KBM-7 (cell line): ENCODE results near the gene CALD1.

Experiments
- DNase-seq: peaks from one replicate; pipeline ENCODE4 v3.0.0-alpha.2; 2015
- in situ Hi-C: fragments of 300-500 bp; cut with MboI; formaldehyde crosslinking; loops from 2 replicates; pipeline ENCODE4 v1.14.3; 2020; ENCODE audit warnings: low sequenced_read_pairs, low pct_unique_long_range_greater_than_20kb, mixed read lengths

The CALD1 gene

DNA sequence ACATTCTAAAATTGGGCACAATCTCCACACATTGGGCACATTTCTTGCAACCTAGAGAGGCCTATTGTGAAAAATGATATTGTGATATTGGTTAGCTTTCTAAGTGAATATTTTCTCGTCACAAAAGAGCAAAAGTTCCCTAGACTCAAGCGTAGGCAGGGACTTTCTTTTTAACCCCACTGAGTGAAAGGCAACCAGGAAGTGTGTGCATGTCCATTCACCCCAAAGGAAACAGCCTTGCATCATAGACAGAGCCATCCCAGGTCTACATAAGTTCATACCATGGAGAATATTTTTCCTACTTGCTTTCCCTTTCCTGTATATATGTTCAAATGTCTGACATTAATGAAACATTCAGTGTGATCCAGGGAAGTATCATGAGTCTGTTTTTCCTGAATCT lies 122.6 kb downstream of the CALD1 start:
- in situ Hi-C loops = no loop called here
- DNase-seq = no peak

DNA sequence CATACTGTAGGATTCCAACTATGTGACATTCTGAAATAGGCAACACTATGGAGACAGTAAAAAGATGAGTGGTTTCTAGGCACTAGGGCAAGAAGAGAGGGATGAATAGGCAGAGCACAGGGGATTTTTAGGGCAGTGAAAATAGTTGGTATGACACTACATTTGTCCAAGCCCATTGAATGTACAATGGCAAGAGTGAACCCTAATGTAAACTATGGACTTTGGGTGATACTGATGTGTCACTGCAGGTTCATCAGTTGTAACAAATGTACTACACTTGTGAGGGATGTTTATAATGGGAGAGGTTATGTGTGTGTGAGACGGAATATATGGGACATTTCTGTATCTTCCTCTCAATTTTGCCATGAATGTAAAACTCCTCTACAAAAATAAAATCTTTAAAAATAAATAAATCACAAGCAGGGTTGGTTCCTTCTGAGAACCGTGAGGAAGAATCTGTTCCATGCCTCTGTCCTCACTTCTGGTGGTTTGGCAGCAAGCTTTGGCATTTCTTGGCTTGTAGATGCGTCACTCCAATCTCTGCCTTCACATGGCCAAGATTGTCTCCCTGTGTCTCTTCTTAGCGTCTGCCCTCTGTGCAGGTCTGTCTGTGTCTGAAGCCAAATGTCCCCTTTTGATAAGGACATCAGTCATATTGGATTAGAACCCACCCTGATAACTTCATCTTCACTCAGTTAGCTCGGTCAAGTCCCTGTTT lies 123.8 kb downstream of the CALD1 start:
- DNase-seq = no peak
- in situ Hi-C loops = no loop called here

DNA sequence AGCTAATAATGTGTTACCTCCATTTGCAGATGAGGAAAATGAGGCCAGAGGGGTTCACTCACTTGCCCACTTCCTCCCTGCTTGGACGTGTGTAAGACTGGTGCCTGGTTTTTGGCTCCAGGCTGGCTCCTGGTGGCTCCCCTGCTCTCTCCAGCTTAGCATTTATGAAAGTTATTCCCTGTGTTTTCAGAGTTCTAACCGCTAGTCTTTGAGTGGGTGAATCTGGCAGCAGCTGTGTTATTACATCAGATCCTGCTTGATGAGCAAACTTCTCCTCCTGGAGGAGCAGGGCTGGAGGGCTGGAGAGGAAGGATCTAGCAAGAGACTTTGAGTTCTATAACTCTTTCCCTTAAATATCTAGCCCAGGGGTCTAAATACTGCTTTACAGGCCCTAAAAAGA lies 125.9 kb downstream of the CALD1 start:
- in situ Hi-C loops = no loop called here
- DNase-seq = no peak

DNA sequence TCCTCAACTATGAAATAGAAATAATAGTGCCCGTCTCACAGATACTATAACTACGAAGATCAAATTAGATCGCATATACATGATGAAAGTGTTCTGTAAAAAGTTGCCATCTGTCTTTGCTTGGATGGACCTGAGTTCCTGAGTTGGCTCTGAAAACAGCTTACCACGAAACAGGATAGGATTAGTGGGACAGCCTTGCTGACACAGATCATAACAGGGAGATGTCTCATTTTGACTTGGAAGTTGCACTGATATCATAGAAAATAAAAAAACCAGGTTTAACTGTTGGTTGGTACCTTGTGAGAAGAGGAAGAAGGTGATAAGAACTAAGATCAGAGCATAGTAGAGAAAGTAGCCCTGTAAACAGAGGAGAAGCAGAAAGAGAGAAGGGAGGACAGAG lies 127.6 kb downstream of the CALD1 start:
- in situ Hi-C loops = no loop called here
- DNase-seq = no peak

DNA sequence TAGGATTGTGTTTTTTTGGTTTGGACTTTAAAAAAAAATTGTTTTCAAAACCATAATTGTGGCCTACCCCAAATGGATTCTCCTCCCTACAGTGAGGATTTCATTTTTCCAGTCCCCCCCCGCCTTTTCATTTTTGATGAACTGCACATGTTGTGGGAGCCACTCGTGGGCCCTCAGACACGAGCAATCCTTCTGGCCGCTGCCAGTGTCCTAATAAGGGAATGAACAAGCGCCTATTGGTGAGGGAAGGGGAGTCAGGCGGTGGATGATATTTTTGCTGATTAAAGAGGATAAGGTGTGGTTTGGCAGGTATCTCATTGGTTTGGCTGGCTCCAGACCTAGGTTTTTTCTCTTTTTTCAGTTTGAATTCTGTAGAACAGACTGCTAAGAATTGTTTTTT lies 128.2 kb downstream of the CALD1 start:
- in situ Hi-C loops = no loop called here
- DNase-seq = no peak

DNA sequence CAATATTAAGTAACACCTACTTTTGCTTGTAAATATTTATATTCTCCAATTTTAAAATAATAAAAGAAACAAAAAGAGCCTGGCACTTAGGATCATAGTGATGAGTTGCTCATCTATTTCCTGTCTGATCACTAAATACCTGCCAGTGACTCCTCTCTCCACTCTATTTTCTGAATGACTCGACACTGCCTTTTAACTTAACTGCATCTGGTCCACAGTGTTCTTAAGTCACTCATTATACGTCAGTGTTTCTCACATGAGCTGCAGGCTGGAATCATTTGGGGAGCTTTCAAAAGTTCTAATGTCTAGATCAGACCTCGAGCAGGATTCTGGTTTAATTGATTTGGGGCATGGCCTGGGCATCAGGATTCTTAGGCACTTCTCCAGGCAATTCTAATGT lies 128.9 kb downstream of the CALD1 start:
- DNase-seq = no peak
- in situ Hi-C loops = no loop called here

DNA sequence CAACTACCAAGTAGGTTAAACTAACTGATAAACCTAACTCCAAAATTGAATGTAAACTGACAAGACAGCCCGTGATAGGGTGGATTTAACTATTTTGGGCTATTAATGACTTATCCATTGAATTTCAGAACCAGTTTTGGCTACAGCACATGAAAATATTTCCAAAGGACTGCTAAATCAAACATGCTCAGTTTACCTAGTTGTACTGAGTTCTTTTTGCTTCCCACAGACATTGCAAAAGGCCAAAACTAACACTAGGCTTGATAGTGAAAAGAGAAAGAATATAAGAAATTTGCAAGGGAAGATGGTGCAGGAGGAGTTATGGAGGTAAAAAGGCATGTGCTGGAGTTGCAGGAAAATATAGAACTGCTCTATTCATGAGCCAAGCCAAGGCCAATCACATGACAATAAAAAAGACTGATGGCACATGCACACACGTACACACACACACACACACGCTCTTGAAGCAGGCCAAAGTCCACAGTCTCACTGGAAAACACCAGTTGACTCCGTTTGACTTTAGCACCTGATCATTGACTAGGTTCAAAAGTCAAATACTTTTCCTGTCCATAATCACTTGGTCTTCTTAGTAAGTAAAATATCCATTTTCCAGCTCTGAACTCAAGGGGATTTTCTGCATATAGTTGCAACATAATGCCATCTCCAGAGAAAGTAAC lies 130.9 kb downstream of the CALD1 start:
- in situ Hi-C loops = no loop called here

DNA sequence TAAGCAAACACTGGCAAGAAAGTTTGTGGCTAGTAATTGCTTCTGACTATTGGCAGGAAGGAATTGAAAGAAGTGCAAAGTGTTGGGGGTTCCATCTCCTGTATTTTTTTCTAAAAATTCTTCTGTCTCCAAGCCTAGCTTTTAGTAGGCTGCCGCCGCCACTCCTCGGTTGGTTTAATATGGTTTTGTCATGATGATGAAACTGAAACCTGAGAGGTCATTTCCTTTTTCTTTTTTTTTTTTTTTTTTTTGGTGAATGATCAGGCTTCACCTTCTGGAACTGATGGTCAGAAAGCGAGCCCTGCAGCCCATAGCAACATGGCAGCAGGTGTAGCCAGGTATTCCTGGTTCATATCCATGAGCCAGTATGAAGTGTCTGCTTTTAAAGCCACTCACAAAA lies 131.5 kb downstream of the CALD1 start:
- in situ Hi-C loops = no loop called here
- no peak for DNase-seq

More for the DNA sequence above, 130.9 kb downstream of the CALD1 start:
- no peak for DNase-seq

DNA sequence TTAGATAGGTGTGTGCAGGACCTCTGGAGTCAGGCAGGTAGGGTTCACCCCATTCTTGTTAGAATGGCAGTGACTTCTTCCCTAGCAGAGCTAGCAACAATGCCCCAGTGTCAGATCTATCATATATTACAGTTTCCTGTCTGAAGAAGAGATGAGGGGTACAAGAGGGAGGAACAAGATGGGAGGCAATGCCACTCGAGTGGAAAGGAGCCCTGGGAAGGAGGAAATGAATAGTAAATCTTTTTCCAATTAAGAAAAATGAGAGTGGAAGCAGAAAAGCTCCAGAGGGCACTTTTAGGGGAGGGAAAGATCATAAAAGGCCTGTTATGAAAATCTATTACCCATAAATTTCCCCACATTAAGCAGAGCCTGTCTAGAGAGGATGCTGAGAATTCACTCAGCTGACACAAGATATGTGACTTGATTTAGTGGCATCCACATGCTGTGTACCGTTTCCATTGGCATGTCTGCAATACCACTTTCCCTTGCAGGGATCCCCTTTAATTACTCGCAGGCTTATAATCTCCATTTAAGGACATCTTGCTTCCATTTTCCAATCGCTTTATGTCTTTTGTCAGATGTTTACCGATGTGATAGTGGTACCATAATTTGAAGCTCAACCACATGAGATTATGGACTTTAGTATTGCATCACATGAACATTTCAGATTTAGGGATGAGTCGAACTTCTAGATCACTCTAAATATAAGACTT lies 136.9 kb downstream of the CALD1 start:
- no peak for DNase-seq
- in situ Hi-C loops = no loop called here

DNA sequence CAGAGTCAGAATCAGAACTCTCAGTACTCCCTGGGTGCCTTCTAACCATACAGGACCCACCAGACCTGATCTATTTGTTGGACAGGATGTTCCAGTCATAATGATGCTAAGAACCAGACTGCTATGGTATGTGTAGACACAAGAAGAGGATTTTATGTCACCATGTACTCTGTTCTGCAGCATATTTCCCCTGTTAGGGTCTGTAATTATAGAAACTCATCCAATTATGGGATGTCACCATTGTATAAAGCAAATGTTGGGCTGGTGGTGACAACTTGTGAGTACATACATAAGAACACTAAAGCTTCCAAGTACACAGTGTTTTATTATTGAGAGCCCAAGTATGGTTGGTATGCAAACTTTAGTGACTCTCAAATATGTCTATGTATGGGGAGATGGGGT lies 139.8 kb downstream of the CALD1 start:
- no peak for DNase-seq
- in situ Hi-C loops = no loop called here

DNA sequence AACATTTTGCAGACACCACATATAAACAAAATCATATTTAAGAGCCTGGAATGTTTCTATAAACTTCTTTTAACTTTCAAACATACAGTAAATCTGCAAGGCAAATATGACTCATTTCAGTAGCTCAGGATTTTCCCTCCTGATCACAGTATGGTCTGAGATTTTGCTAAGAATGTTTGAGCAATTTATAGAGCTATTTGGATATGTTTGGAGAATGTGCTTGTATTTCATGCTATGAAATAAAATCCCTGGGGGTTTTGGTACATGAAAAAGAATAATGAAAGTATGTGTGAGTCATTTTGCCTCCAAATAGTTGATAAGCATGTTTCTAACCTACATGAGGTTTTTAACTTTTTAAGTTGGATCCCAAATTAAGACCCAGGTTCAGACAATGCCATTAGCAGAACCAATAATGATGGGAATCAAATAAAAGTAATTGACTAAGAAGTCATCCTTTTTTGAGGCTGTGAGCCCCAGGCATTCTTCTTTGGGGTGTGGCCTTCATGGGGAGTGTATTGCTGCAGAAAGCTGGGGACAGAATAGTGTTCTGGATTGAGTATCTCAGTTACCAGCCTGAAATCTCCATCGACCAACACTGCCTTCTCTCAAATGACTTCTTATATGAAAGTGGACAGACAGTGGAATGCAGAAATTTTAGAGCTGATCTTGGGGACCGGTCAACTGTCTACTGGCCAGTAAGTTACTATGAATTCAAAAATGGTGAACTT lies 140.8 kb downstream of the CALD1 start:
- in situ Hi-C loops = no loop called here
- DNase-seq = no peak

DNA sequence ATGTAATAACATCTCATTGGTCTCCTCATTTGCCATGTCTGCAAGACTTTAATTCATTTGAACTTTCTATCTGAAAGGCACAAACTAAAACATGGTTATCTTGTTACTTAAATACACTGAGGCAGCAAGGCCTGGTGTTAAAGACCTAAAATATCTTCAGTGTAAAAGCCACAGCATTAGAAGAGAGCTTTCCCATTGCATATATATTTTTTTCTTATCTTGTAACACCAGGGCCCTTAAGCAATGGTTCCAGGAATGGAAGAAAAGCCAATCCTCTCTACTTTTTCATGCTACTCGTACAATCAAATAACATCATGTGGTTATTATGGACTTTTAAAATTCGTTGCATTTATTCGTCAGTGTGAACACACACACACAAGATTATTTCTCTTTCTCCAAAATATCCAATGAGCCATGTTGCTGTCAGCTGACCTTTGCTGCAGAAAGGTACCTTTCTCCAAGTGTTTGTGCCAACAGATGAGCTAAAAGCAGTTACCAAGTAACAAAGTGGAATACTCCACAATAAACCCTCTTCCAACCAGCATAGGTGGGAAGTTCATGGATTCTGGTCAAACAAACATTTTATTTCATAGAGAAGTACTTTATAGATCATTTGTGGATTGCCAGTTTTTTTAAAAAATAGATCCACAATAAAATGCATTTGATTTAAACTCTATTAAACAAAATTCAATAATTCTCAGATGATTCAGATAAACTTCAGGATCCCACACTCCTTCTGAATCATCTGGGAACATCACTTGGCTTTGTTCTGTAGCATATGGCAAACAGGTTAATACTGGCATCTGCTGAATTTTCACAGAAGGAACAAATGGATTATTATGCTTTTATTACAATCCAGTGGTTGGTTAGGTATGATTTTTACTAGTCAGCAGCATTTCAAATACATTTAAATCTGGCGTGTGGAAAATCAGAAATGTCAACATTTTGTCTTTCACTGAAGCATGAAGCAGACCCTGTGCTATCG lies 143.6 kb downstream of the CALD1 start:
- in situ Hi-C loops = no loop called here
- no peak for DNase-seq

DNA sequence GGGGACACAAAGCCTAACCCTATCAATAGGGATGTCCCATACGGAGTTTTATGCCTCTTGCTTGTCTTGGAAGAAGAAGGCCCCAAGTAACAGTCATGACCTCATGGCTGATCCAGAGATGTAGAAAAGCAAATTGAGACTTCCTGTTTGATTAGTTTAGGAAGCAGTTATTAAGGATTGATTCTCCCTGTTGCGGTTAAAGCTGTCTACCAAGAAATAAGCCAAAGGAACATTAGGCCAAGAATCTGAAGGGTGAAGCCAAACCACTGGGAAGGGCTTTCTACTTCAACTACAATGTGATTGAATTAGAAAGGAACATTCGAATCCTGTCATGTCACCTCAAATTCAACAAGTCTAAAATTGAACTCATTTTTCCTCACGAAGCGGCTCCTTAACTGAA lies 146.3 kb downstream of the CALD1 start:
- in situ Hi-C loops = no loop called here
- DNase-seq = no peak

DNA sequence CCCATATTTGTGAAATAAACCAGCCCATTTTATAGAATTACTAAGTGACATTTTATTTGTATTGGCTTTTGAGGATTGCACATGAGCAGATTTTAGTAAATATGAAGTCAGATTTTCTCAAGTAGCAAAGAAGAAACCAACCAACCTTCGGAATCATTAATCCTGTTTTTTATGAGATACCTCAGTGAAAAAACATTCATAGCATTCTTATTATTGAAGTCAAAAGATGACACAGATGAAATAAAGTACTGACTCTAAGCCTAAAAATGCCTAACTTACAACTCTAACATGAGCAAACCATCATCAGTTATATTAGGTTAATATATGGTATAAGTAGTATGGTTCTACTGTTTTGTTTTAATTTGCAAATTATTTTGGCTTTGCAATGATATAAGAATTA lies 147.0 kb downstream of the CALD1 start:
- DNase-seq = no peak
- in situ Hi-C loops = no loop called here

DNA sequence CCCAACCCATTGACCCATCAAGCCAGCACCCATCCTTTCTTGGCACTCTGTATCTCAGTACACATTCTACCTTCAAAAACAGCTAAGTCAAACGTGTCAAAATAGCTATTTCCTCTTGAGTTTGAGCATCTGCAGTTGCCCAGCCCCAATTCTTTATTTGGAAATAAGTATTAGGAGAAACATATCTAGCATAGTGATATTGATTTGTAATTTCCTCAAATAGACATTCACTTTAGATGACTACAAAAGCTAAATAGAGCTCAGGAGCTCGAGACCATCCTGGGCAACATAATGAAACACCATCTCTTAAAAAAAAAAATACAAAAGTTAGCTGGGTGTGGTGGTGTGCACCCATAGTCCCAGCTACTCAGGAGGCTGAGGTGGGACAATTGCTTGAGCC lies 147.6 kb downstream of the CALD1 start:
- in situ Hi-C loops = no loop called here
- no peak for DNase-seq

DNA sequence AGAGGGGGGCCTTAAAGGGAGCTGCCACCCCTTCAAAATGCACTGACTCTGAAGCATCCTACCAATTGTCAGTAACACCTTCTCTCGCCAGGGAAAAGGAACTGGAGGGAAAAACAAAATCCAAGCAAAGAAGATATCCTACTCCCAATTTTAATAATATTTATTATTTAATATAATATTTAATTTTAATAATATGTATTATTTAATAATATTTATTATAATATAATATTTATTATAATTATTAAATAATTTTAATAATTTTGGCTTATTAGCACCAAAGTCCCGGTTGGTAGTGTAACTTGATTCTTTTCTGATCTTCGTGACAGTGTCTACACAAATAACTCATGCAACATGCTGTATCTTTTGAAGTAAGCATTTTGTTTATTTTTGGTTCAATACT lies 148.3 kb downstream of the CALD1 start:
- DNase-seq = no peak
- in situ Hi-C loops = no loop called here

DNA sequence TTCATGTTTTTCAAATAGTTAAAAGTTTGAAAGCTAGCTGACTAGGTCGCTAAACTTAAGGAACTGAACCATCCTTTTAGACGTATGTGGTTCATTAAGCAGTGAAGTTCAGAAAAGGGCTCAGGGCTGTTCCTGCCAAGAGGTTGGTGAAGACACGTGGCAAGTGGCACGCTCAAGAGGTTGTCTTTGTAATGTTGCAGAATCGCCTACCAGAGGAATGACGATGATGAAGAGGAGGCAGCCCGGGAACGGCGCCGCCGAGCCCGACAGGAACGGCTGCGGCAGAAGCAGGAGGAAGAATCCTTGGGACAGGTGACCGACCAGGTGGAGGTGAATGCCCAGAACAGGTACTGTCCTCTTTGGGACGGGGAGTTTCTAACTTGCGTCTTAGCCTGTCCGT lies 149.1 kb downstream of the CALD1 start:
- in situ Hi-C loops = no loop called here
- no peak for DNase-seq

DNA sequence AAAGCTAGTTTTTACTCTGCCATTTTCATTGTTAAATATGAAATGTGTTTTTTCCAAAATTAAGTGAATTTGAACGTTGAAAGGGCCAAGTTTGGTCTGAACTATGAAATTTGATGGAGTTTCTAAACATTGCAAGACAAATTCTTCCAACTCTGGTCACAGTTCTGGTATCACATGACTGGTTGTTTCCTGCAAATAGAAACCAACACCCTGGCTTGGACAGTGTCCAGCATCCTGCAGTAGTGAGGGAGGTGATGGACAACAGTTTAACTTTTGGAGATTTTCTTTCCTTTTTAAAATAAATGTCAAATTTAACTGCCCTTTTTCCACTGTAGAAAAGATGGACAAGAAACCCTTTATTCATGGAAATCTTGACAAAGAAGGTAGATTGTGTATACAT lies 152.1 kb downstream of the CALD1 start:
- no peak for DNase-seq
- in situ Hi-C loops = no loop called here
